Gastrocnemius medialis (tissue), 4 donors: ENCODE data around the gene PTMA. TPM values are rescaled to one million over a fixed set of nuclear protein-coding genes. Genes with fewer than 3 reads are reported as not detected.

ENCODE experiments used
- ATAC-seq, 2 donors: fragments of 150-250 bp; one replicate each; pipeline ENCODE4 v1.9.1; 2016
- DNase-seq, 2 donors: peaks; one replicate each; pipeline ENCODE4 v3.0.0-alpha.2; 2019
- H3K27ac ChIP-seq, 4 donors: fragments of 200-600 bp; sonication (generic); 1 replicate in 1 of 4; 2 replicates in 3 of 4; pipeline ENCODE4 v1.5.1; 2016 to 2018; ENCODE audit warnings: mild to moderate bottlenecking in 2 of 4, moderate library complexity in 1 of 4
- H3K27me3 ChIP-seq, 3 donors: fragments of 200-600 bp; sonication (generic) in 2 of 3; 1 replicate in 1 of 3; 2 replicates in 2 of 3; pipeline versions ENCODE4 v1.5.1 to v1.6.0; 2016 to 2019; ENCODE audit warnings: mild to moderate bottlenecking in 1 of 3, moderate library complexity in 1 of 3
- H3K36me3 ChIP-seq, 2 donors: fragments of 200-600 bp; sonication (generic) in 1 of 2; one replicate each; pipeline ENCODE4 v1.5.1; 2017 to 2018
- H3K4me1 ChIP-seq, 2 donors: fragments of 200-600 bp; sonication (generic) in 1 of 2; one replicate each; pipeline ENCODE4 v1.5.1; 2016 to 2017; ENCODE audit warnings: mild to moderate bottlenecking in 2 of 2
- H3K4me3 ChIP-seq, 4 donors: fragments of 200-600 bp; sonication (generic) in 3 of 4; 1 replicate in 1 of 4; 2 replicates in 3 of 4; pipeline ENCODE4 v1.5.1; 2016 to 2019; ENCODE audit warnings: mild to moderate bottlenecking in 2 of 4
- H3K9me3 ChIP-seq, 3 donors: fragments of 200-600 bp; sonication (generic) in 2 of 3; 1 replicate in 1 of 3; 2 replicates in 2 of 3; pipeline ENCODE4 v1.5.1; 2016 to 2019
- POLR2A ChIP-seq, 2 donors: fragments of 450-650 bp; IDR thresholded peaks; one replicate each; pipeline ENCODE4 v1.6.1; 2017; ENCODE audit warnings: antibody characterized with exemption in 2 of 2, mild to moderate bottlenecking in 2 of 2, moderate library complexity in 2 of 2
- in situ Hi-C, 4 donors: fragments of 200-750 bp; cut with MboI; loops; one replicate each; pipeline versions ENCODE4 v1.15.0 to v1.8.0; 2017; ENCODE audit warnings: low sequenced_read_pairs in 4 of 4
- intact Hi-C: fragments of 100-400 bp; cut with DNase I; formaldehyde crosslinking; loops from one replicate; pipeline ENCODE4 v1.15.1; 2023; ENCODE audit warnings: low total_unique reads
- total RNA-seq, 4 donors: library from RNA; depleted of rRNA; stranded (reverse); fragments of >200 nt; gene quantifications; one replicate each; pipeline versions ENCODE4 v1.1.0 to v1.2.3, GENCODE V29; 2016
- TF ChIP-seq, protein P1 (sequence below), 5 experiments: fragments of 450-650 bp in 3 of 5; fragments of 200-600 bp in 2 of 5; sonication (generic) in 2 of 5; IDR thresholded peaks in 4 of 5; conservative IDR thresholded peaks in 1 of 5; 1 replicate in 4 of 5; 2 replicates in 1 of 5; pipeline ENCODE4 v1.5.1; 2016 to 2019; ENCODE audit warnings: antibody characterized with exemption in 5 of 5, mild to moderate bottlenecking in 3 of 5, moderate library complexity in 3 of 5

PTMA gene
- total RNA-seq, 4 donors from 2014 or later = 121 to 177 (median 174) TPM

- in situ Hi-C loops = loop anchor here in 2 of 4 donors (5.0 to 10.0 kb wide), 3 partner anchors 37 to 102 kb away; no protein-coding TSS in a partner anchor
- H3K4me1 ChIP-seq = peaks cover 39% of the 10 kb centered on the region in 2 donors
- DNase-seq (peak; percentile 74 to 89), ATAC-seq (peak; percentile 25 to 47)
- no peak for TF ChIP-seq POLR2A (IDR thresholded peaks at IDR 0.05)
- TF ChIP-seq, protein P1, sequence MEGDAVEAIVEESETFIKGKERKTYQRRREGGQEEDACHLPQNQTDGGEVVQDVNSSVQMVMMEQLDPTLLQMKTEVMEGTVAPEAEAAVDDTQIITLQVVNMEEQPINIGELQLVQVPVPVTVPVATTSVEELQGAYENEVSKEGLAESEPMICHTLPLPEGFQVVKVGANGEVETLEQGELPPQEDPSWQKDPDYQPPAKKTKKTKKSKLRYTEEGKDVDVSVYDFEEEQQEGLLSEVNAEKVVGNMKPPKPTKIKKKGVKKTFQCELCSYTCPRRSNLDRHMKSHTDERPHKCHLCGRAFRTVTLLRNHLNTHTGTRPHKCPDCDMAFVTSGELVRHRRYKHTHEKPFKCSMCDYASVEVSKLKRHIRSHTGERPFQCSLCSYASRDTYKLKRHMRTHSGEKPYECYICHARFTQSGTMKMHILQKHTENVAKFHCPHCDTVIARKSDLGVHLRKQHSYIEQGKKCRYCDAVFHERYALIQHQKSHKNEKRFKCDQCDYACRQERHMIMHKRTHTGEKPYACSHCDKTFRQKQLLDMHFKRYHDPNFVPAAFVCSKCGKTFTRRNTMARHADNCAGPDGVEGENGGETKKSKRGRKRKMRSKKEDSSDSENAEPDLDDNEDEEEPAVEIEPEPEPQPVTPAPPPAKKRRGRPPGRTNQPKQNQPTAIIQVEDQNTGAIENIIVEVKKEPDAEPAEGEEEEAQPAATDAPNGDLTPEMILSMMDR (IDR thresholded peaks at IDR 0.05 in 4 of 5, conservative IDR thresholded peaks at IDR 0.05 in 1 of 5) = peak; percentile 92 to 98 (median 97)
- intact Hi-C loops = no loop called here
- no peak overlapping the region for H3K4me3 ChIP-seq
- peak overlapping the region; percentile 71 to 100 (median 76) for H3K27ac ChIP-seq
- no peaks in the 10 kb centered on the region for H3K9me3 ChIP-seq
- H3K27me3 ChIP-seq = no peaks in the 10 kb centered on the region
- H3K36me3 ChIP-seq = peaks cover 0 to 11% of the 10 kb centered on the region in 2 donors
These were observed 5.7 kb downstream of the PTMA start for GRCh38 chr2:231713730-231714638.

- H3K4me1 ChIP-seq = peaks cover 39% of the 10 kb centered on the region in 2 donors
- H3K36me3 ChIP-seq = peaks cover 0 to 11% of the 10 kb centered on the region in 2 donors
- intact Hi-C loops = loop anchor here (1.0 kb wide), 2 partner anchors 38 to 103 kb away; no protein-coding TSS in a partner anchor
- no peaks in the 10 kb centered on the region for H3K27me3 ChIP-seq
- in situ Hi-C loops = loop anchor here (5.0 to 10.0 kb wide), 3 partner anchors 38 to 103 kb away; no protein-coding TSS in a partner anchor
- no peaks in the 10 kb centered on the region for H3K9me3 ChIP-seq
- H3K4me3 ChIP-seq = no peak overlapping the region
- H3K27ac ChIP-seq = peak overlapping the region; percentile 71 to 100 (median 76)
- peak in 1 of 2 donors; percentile 19 for ATAC-seq
- TF ChIP-seq POLR2A (IDR thresholded peaks at IDR 0.05) = no peak
- TF ChIP-seq, protein P1 (IDR thresholded peaks at IDR 0.05 in 4 of 5, conservative IDR thresholded peaks at IDR 0.05 in 1 of 5) = peak; percentile 88 to 97 (median 92)
- peak; percentile 28 to 62 for DNase-seq
These were observed 6.5 kb downstream of the PTMA start for GRCh38 chr2:231714639-231715498.

DNA sequence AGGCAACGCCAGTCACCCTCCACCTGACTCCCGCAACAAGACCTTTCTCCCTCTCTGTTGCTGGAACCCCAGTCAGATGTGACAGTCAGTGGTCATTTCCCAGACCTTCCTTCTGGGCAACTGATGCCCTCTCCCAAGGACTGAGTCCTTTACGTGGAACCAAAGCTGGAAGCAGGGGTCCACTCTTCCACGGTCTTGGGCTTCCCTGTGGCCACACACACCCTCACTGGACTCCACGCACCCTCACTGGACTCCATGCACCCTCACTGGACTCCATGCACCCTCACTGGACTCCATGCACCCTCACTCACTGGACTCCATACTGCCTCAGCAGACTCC is 7.1 kb downstream of the PTMA start:
- in situ Hi-C loops = loop anchor here in 3 of 4 donors (5.0 to 10.0 kb wide), 3 partner anchors 38 to 103 kb away; no protein-coding TSS in a partner anchor
- intact Hi-C loops = loop anchor here (1.0 kb wide), 2 partner anchors 38 to 103 kb away; no protein-coding TSS in a partner anchor
- ATAC-seq (no peak), DNase-seq (no peak)
- peaks cover 0 to 11% of the 10 kb centered on the region in 2 donors for H3K36me3 ChIP-seq
- H3K4me3 ChIP-seq = no peak overlapping the region
- no peaks in the 10 kb centered on the region for H3K27me3 ChIP-seq
- H3K4me1 ChIP-seq = peaks cover 39% of the 10 kb centered on the region in 2 donors
- no peak overlapping the region for H3K27ac ChIP-seq
- TF ChIP-seq POLR2A (IDR thresholded peaks at IDR 0.05) = no peak
- TF ChIP-seq, protein P1 (IDR thresholded peaks at IDR 0.05 in 4 of 5, conservative IDR thresholded peaks at IDR 0.05 in 1 of 5) = peak in 2 of 5 experiments; percentile 23 to 49
- H3K9me3 ChIP-seq = no peaks in the 10 kb centered on the region

- in situ Hi-C loops (loop anchor here in 3 of 4 donors (5.0 to 10.0 kb wide), 3 partner anchors 39 to 104 kb away; no protein-coding TSS in a partner anchor), intact Hi-C loops (loop anchor here (1.0 kb wide), 2 partner anchors 39 to 104 kb away; no protein-coding TSS in a partner anchor)
- peaks cover 0 to 11% of the 10 kb centered on the region in 2 donors for H3K36me3 ChIP-seq
- no peak overlapping the region for H3K4me3 ChIP-seq
- TF ChIP-seq POLR2A (IDR thresholded peaks at IDR 0.05) = no peak
- TF ChIP-seq, protein P1 (IDR thresholded peaks at IDR 0.05 in 4 of 5, conservative IDR thresholded peaks at IDR 0.05 in 1 of 5) = no peak
- H3K9me3 ChIP-seq = no peaks in the 10 kb centered on the region
- no peaks in the 10 kb centered on the region for H3K27me3 ChIP-seq
- DNase-seq = no peak
- no peak for ATAC-seq
- H3K4me1 ChIP-seq = peaks cover 37 to 39% of the 10 kb centered on the region in 2 donors
- H3K27ac ChIP-seq = peak overlapping the region; percentile 63 to 77 (median 70)
These were observed 7.8 kb downstream of the PTMA start for GRCh38 chr2:231715988-231716616.
